Ovary (tissue), 9 donors: ENCODE measurements around the gene CDC42BPA. TPM values are rescaled to one million over a fixed set of nuclear protein-coding genes. Genes with fewer than 3 reads are reported as not detected.

Source experiments
- DNase-seq, 5 donors: peaks; one replicate each; pipeline ENCODE4 v3.0.0-alpha.2; 2019 to 2020
- H3K27ac ChIP-seq, 2 donors: fragments of 200-600 bp; one replicate each; pipeline versions ENCODE4 v1.5.1 to v1.8.0; 2019 to 2022
- H3K27me3 ChIP-seq: fragments of 200-600 bp; one replicate; pipeline ENCODE4 v1.8.0; 2022
- H3K36me3 ChIP-seq: fragments of 200-600 bp; sonication (generic); one replicate; pipeline ENCODE4 v1.5.1; 2019
- H3K4me1 ChIP-seq: one replicate; pipeline ENCODE4 v1.8.1; 2013; ENCODE audit warnings: mild to moderate bottlenecking, moderate library complexity; ENCODE audit not compliant: insufficient read depth
- H3K4me3 ChIP-seq: fragments of 200-600 bp; sonication (generic); one replicate; pipeline ENCODE4 v1.5.1; 2017
- H3K9me3 ChIP-seq, 2 donors: fragments of 200-600 bp in 1 of 2; sonication (generic) in 1 of 2; one replicate each; pipeline versions ENCODE4 v1.5.1 to v1.8.1; 2013 to 2019; ENCODE audit warnings: mild to moderate bottlenecking in 1 of 2, moderate library complexity in 1 of 2
- EP300 ChIP-seq: sonication (generic); formaldehyde crosslinking; IDR thresholded peaks from one replicate; pipeline ENCODE4 v1.6.1; 2017; ENCODE audit warnings: antibody characterized with exemption
- POLR2A ChIP-seq: fragments of 450-650 bp; IDR thresholded peaks from one replicate; pipeline ENCODE4 v1.6.1; 2017; ENCODE audit warnings: antibody characterized with exemption, mild to moderate bottlenecking, moderate library complexity
- WGBS, 3 donors: extraction: QIAGEN DNeasy Blood & Tissue Kit in 1 of 3; methylation state at CpG; one replicate each; pipeline versions ENCODE4 v1.1.5 to v1.1.7; 2013 to 2017; 5-methylcytosine and 5-hydroxymethylcytosine counted together
- intact Hi-C, 4 donors: fragments of 100-400 bp; cut with DNase I; formaldehyde crosslinking; loops; one replicate each; pipeline versions ENCODE4 v1.11.0 to v1.15.1; 2022 to 2023
- polyA plus RNA-seq, 2 donors: library from polyadenylated mRNA; stranded (reverse); fragments of 200-250 nt in 1 of 2; fragments of 350-450 nt in 1 of 2; fragmentation: Illumina TruSeq in 1 of 2; extraction: RNeasy Lipid Tissue Mini Kit (QIAGEN cat#74804) in 1 of 2; gene quantifications; one replicate each; pipeline ENCODE4 v1.2.3, GENCODE V29; 2013 to 2014
- total RNA-seq, 7 donors: library from RNA; depleted of rRNA in 2 of 7; stranded (reverse); fragments of >200 nt in 2 of 7; fragmentation: NEBNext Ultra II Directional in 3 of 7; extraction: Animal tissue kit (Norgen Biotek cat#: 25700) in 3 of 7; gene quantifications; one replicate each; pipeline versions ENCODE4 v1.1.0 to v1.2.4, GENCODE V29; 2016 to 2023
- TF ChIP-seq, protein P1 (sequence below), 3 donors: fragments of 450-650 bp in 2 of 3; fragments of 200-600 bp in 1 of 3; IDR thresholded peaks; one replicate each; pipeline versions ENCODE4 v1.5.1 to v1.8.0; 2016 to 2022; ENCODE audit warnings: antibody characterized with exemption in 3 of 3, mild to moderate bottlenecking in 1 of 3
- donor health status: DM: no; HTN: no; CAD: no; lungs with moderate emphysema.
- donor health status: DM: no; HTN: no; CAD: no.
- donor health status: Bipolar disorder and iron deficiency.
- donor health status: DM: yes; HTN: yes; CAD: no.
- donor health status: DM: no; HTN: no; CAD: no.
- donor health status: DM: yes; HTN: yes; CAD: no.

The CDC42BPA gene
- total and polyA plus RNA-seq, 9 donors, result 11.1 to 56.2 (median 40.2) TPM

DNA sequence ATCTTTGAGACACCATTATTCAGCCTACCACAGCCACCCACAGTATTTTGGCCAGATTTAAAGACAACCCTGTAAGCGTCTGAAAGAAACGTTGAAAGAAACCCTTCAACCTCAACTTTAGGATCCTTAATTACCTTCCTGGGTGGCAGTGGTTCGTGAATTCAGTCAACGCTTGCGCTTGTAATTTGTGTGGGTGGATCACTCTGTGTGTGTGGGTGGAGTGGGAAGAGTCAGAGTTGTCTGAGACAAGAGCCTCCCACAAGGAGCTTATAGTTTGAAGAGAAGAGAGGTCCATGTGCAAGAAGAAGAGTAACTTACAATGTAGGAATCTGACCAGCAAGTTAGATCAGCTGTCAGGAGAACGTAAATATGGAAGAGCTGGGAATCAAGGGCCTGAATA is 369.8 kb downstream of the CDC42BPA start:
- Histone ChIP-seq H3K27ac (no peak overlapping the region), H3K4me3 (no peak overlapping the region), H3K4me1 (peaks cover 37% of the 10 kb centered on the region), H3K27me3 (no peaks in the 10 kb centered on the region), H3K36me3 (no peaks in the 10 kb centered on the region), H3K9me3 (no peaks in the 10 kb centered on the region)
- WGBS, 3 donors, result 94 to 98% (median 97%) methylated on average over 6 of the region's 6 CpGs
- DNase-seq, result no peak
- TF ChIP-seq EP300 (no peak), POLR2A (no peak)
- TF ChIP-seq, protein P1, sequence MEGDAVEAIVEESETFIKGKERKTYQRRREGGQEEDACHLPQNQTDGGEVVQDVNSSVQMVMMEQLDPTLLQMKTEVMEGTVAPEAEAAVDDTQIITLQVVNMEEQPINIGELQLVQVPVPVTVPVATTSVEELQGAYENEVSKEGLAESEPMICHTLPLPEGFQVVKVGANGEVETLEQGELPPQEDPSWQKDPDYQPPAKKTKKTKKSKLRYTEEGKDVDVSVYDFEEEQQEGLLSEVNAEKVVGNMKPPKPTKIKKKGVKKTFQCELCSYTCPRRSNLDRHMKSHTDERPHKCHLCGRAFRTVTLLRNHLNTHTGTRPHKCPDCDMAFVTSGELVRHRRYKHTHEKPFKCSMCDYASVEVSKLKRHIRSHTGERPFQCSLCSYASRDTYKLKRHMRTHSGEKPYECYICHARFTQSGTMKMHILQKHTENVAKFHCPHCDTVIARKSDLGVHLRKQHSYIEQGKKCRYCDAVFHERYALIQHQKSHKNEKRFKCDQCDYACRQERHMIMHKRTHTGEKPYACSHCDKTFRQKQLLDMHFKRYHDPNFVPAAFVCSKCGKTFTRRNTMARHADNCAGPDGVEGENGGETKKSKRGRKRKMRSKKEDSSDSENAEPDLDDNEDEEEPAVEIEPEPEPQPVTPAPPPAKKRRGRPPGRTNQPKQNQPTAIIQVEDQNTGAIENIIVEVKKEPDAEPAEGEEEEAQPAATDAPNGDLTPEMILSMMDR (IDR thresholded peaks at IDR 0.05), result no peak
- intact Hi-C loops, result no loop called here

DNA sequence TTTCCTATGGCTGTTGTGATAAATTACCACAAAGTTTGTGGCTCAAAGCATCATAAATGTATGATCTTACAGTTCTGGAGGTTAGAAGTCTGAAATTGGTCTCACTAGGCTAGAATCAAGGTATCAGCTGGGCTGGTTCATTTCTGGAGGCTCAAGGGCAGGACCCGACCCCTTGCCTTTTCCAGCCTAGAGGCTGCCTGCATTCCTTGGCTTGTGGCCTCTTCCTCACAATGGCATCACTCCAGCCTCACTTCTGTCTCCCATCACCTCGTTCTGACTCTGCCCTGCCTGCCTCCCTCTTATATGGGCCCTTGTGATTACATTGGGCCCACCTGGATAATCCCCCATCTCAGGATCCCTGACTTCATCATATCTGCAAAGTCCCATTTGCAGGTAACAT is 370.2 kb downstream of the CDC42BPA start:
- H3K4me1 ChIP-seq, result peaks cover 38% of the 10 kb centered on the region
- TF ChIP-seq, protein P1 (IDR thresholded peaks at IDR 0.05), result no peak
- TF ChIP-seq EP300 (no peak), POLR2A (no peak)
- intact Hi-C loops, result no loop called here

DNA sequence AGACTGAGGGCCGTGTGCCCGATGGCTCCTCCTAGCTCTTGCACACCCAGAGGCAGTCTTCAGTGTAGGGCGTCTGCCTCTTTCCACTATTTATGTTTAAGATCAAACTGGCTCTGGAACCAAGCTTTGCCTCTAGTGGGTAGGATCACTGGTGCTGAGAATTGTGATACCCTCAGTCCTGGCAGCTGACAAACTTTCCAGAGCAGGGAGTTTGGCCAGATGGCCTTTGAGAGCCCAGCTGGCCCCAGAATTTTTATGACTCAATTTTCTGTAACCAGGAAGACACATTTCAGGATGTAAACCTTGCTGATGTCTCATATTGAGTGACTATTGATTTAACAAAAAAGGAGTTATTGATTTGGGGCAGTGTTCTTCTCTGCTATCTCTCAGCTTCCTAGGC is 371.5 kb downstream of the CDC42BPA start:
- DNase-seq, result no peak
- no peak overlapping the region for H3K27ac ChIP-seq
- no peaks in the 10 kb centered on the region for H3K27me3 ChIP-seq
- 83 to 93% (median 90%) methylated on average over 3 of the region's 3 CpGs for WGBS, 3 donors
- H3K4me3 ChIP-seq, result no peak overlapping the region
- no peaks in the 10 kb centered on the region for H3K9me3 ChIP-seq
- H3K4me1 ChIP-seq, result peaks cover 42% of the 10 kb centered on the region
- no peaks in the 10 kb centered on the region for H3K36me3 ChIP-seq
- intact Hi-C loops, result no loop called here
- TF ChIP-seq EP300 (no peak), POLR2A (no peak)
- TF ChIP-seq, protein P1 (IDR thresholded peaks at IDR 0.05), result no peak

More for the DNA sequence above, 370.2 kb downstream of the CDC42BPA start:
- H3K36me3 ChIP-seq, result no peaks in the 10 kb centered on the region
- 91 to 92% (median 92%) methylated on average over 2 of the region's 2 CpGs for WGBS, 3 donors
- H3K4me3 ChIP-seq, result no peak overlapping the region
- no peaks in the 10 kb centered on the region for H3K9me3 ChIP-seq
- no peak overlapping the region for H3K27ac ChIP-seq
- H3K27me3 ChIP-seq, result no peaks in the 10 kb centered on the region
- DNase-seq, result no peak

GRCh38 chr1:226946285-226946684 is 372.0 kb downstream of the CDC42BPA start:
- H3K27ac ChIP-seq, result no peak overlapping the region
- 91 to 95% (median 93%) methylated on average over 9 of the region's 9 CpGs for WGBS, 3 donors
- TF ChIP-seq EP300 (no peak), POLR2A (no peak)
- TF ChIP-seq, protein P1 (IDR thresholded peaks at IDR 0.05), result no peak
- H3K4me3 ChIP-seq, result no peak overlapping the region
- peaks cover 43% of the 10 kb centered on the region for H3K4me1 ChIP-seq
- H3K9me3 ChIP-seq, result no peaks in the 10 kb centered on the region
- no peak for DNase-seq
- H3K27me3 ChIP-seq, result no peaks in the 10 kb centered on the region
- no peaks in the 10 kb centered on the region for H3K36me3 ChIP-seq
- intact Hi-C loops, result no loop called here

DNA sequence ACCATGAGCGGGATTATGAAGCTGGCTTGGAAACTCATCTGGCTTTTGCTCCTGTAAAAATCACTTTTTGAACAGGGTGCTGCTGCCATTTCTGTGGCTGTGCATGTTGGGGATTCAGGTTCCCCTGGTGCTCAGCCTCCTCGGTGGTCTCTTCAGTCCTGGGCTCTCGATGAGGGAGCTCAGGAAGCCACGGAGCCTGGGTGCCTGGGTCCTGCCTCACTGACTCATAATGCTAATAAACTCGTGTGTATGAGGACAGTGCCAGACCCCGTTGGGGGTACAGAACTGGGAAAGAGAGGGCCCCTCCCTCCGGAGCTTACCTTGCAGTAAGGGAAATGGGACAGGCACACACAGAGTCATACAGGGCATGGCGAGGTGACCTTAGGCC is 372.4 kb downstream of the CDC42BPA start:
- Histone ChIP-seq H3K4me1 (peaks cover 43% of the 10 kb centered on the region), H3K27ac (no peak overlapping the region), H3K9me3 (no peaks in the 10 kb centered on the region), H3K4me3 (no peak overlapping the region), H3K36me3 (no peaks in the 10 kb centered on the region), H3K27me3 (no peaks in the 10 kb centered on the region)
- intact Hi-C loops, result no loop called here
- WGBS, 3 donors, result 78 to 86% (median 81%) methylated on average over 8 of the region's 8 CpGs
- no peak for TF ChIP-seq POLR2A
- no peak for TF ChIP-seq EP300
- TF ChIP-seq, protein P1 (IDR thresholded peaks at IDR 0.05), result no peak
- no peak for DNase-seq
